T47D (cell line): ENCODE results near the gene RALGPS1.

Experiments
- DNase-seq, 2 experiments: peaks; one replicate each; pipeline versions ENCODE4 v3.0.0 to v3.0.0-alpha.2; 2011 to 2012; ENCODE audit warnings: low read depth in 1 of 2, low spot score in 1 of 2
- JUND ChIP-seq: IDR thresholded peaks from 2 replicates; pipeline ENCODE4 v1.6.1; 2012; ENCODE audit warnings: low read depth
- in situ Hi-C: cut with HindIII; loops from 2 replicates; pipeline ENCODE4 v1.10.0; 2016; ENCODE audit warnings: low sequenced_read_pairs, low pct_unique_long_range_greater_than_20kb

Gene RALGPS1

DNA sequence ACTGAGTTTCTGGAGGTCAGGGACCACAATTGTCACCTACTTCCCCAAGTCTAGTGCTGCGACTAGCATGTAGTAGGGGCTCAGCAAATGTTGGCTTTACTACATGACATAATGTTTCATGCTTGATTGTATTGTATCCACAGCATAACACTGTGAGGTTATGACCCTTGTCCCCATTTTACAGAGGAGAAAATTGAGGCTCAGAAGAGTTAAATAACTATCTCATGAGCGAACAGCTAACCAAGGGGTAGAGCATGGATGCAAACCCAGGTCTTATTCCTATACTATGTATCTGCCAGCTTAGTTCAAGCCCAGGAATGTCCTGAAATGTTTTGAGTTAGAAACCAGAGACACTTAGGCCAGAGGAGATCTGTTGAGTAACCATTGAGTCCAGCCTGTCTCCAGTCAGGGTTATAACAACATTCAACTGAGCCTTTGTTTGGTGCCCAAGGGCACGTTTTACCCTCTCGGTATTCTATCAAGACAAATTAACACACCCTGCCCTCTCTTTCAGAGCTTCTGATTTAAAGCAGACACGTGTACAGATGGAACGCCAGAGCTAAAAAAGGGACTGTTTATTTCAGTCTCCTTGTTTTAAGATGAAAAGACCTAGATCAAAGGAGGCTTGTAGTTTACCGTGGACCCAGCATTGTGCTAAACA lies 191.4 kb downstream of the RALGPS1 start:
- in situ Hi-C loops = no loop called here
- DNase-seq = no peak
- TF ChIP-seq JUND = no peak

GRCh38 chr9:127106466-127106855 lies 191.9 kb downstream of the RALGPS1 start:
- in situ Hi-C loops = no loop called here
- DNase-seq = no peak

GRCh38 chr9:127107171-127107928 lies 192.8 kb downstream of the RALGPS1 start:
- no peak for DNase-seq
- TF ChIP-seq JUND = no peak
- in situ Hi-C loops = no loop called here

More at GRCh38 chr9:127106466-127106855, 191.9 kb downstream of the RALGPS1 start:
- no peak for TF ChIP-seq JUND

DNA sequence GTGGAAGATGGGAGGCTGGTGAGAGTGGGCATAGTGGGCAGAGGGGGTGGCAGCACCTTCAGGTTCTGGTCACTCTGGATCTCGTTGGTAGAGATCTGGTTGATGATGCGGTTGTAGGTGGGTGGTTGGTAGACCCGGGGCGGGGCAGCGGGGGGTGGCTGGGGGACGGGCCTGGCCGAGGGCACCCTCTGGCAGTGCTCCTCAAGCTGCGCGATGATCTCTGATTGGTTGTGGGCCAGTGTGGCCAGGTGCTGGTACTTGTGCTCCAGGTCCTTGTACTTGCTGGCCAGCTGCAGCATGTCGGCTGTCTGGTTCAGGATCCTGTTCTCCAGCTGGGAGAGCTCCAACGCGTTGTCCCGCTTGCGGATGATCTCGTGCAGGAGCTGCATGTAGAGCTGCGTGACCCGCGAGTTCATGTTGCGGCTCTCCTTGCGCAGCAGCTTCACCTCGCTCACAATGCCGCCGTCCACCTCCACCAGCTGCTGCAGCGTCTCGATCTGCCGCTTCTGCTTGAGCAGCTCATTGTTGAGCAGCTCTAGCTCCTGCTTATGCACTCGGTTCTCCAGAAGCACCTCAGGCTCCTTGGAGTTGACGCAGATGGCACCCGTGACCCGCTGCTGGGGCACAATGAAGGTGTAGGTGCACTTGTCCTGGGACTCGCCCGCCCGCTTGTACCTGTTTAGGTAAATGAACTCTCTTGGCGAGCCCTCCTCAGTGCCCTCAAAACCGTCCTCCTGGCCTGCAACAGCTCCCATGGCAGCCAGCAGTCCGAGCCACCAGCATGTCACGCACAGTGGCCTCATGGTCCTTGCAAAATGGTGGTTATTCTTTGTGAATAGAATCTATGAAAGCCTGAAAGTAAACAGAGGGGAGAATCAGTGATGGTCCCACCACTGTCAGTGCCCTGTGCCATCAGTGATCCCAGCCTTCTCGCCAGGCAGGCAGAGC lies 193.6 kb downstream of the RALGPS1 start:
- DNase-seq = no peak
- TF ChIP-seq JUND = no peak
- in situ Hi-C loops = no loop called here

- no peak for TF ChIP-seq JUND
- DNase-seq = peak in 1 of 2 experiments; percentile 32
- in situ Hi-C loops = no loop called here
Measured at GRCh38 chr9:127109212-127109711, 194.7 kb downstream of the RALGPS1 start.

GRCh38 chr9:127112056-127112455 lies 197.5 kb downstream of the RALGPS1 start:
- DNase-seq = no peak
- in situ Hi-C loops = no loop called here
- no peak for TF ChIP-seq JUND

DNA sequence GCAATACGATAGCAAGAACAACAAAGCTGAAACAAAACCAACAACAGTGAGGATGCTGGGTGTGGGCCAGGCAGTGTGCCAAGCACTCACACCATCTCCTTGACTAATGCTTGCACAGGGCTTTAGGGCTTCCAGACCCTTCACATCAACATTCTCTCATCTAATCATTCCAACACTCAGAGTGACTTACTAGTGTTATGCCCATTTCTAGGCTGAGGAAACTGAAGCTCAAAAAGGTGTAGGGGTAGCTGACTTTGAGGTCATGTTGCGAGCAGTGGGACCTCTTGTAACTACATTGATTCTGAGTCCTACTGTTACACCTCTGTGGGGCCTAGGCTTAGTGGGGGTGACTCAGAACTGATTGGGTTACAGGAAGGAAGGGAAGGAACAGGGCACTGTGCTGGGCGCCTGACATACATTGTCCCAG lies 198.2 kb downstream of the RALGPS1 start:
- DNase-seq = no peak
- in situ Hi-C loops = no loop called here
- no peak for TF ChIP-seq JUND

- no peak for DNase-seq
- in situ Hi-C loops = no loop called here
Measured at GRCh38 chr9:127113191-127113972, 198.8 kb downstream of the RALGPS1 start.

GRCh38 chr9:127114606-127115005 lies 200.0 kb downstream of the RALGPS1 start:
- DNase-seq = no peak
- in situ Hi-C loops = no loop called here
- TF ChIP-seq JUND = no peak

More at GRCh38 chr9:127113191-127113972, 198.8 kb downstream of the RALGPS1 start:
- TF ChIP-seq JUND = no peak

DNA sequence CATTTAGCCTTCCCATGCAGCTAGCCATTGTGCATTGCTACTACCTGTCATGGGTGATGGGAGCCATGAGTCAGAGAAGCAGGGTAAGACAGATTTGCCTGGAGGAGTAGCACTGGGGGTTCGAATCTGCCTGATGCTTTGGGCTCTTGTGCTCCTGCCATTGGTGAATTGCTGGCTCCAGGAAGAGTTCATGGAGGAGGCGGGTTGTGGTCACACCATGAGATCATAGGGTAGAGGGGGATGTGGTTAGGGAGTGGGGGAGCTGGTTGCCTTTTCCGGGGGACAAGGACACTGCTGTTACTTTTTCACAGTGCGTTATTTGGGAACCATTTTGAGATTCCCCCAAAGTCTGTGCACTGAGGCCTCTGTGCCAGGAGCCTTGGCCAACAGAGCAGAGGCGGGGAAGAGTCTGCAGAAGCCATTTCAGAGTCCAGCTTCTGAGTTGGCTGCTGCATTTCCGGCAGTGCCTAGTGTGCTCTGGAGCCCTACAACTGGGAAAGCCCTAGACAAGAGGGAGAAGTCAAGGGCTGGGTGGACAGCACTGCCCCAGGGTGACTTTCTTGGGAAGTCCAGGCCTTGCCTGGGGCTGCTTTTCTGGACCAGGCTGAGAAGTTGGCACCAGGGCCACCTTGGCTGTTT lies 201.6 kb downstream of the RALGPS1 start:
- no peak for TF ChIP-seq JUND
- DNase-seq = no peak
- in situ Hi-C loops = no loop called here

GRCh38 chr9:127116957-127117356 lies 202.4 kb downstream of the RALGPS1 start:
- no peak for TF ChIP-seq JUND
- in situ Hi-C loops = no loop called here
- DNase-seq = no peak
